Right lobe of liver (tissue), 6 donors: ENCODE data around the gene ZKSCAN3. TPM values are rescaled to one million over a fixed set of nuclear protein-coding genes. Genes with fewer than 3 reads are reported as not detected.
"Not testable (repeated sequence)": the region's sequence is repeated elsewhere in the genome, so short reads cannot be mapped to it uniquely, and the experiment has no call there.

Source experiments
- ATAC-seq, 4 donors: fragments of 200-7000 bp; cut with Tn5 transposase; one replicate each; pipeline ENCODE4 v1.9.1; 2020; ENCODE audit warnings: mild to moderate bottlenecking in 4 of 4, moderate library complexity in 4 of 4
- DNase-seq, 3 donors: peaks; one replicate each; pipeline ENCODE4 v3.0.0-alpha.2; 2020
- H3K27ac ChIP-seq, 3 donors: fragments of 200-600 bp; one replicate each; pipeline ENCODE4 v1.8.0; 2022
- H3K27me3 ChIP-seq, 2 donors: fragments of 200-600 bp; one replicate each; pipeline ENCODE4 v1.8.0; 2022
- H3K36me3 ChIP-seq, 4 donors: fragments of 200-600 bp; sonication (generic) in 1 of 4; one replicate each; pipeline versions ENCODE4 v1.5.1 to v1.8.0; 2017 to 2022; ENCODE audit warnings: control low read depth in 1 of 4
- H3K4me1 ChIP-seq, 4 donors: fragments of 200-600 bp; sonication (generic) in 1 of 4; one replicate each; pipeline versions ENCODE4 v1.5.1 to v1.8.0; 2017 to 2022; ENCODE audit warnings: control low read depth in 1 of 4
- H3K4me3 ChIP-seq, 3 donors: fragments of 200-600 bp; one replicate each; pipeline ENCODE4 v1.8.0; 2022
- H3K9me3 ChIP-seq, 4 donors: fragments of 200-600 bp; sonication (generic) in 1 of 4; one replicate each; pipeline versions ENCODE4 v1.5.1 to v1.8.0; 2017 to 2022; ENCODE audit warnings: control low read depth in 1 of 4
- POLR2A ChIP-seq: fragments of 450-650 bp; IDR thresholded peaks from one replicate; pipeline ENCODE4 v1.6.1; 2017; ENCODE audit warnings: antibody characterized with exemption, mild to moderate bottlenecking
- WGBS: methylation state at CpG from one replicate; pipeline ENCODE4 v1.1.6; 2018; ENCODE audit warnings: low coverage, low lambda C conversion rate; ENCODE audit not compliant: insufficient coverage; ENCODE audit errors: missing lambda C conversion rate; 5-methylcytosine and 5-hydroxymethylcytosine counted together
- intact Hi-C, 2 donors: fragments of 100-400 bp; cut with DNase I; formaldehyde crosslinking; loops; one replicate each; pipeline versions ENCODE4 v1.11.2 to v1.14.1; 2022
- total RNA-seq, 6 experiments: library from RNA; depleted of rRNA in 2 of 6; stranded (reverse); fragments of >200 nt in 2 of 6; fragmentation: NEBNext Ultra II Directional in 3 of 6; extraction: Animal tissue kit (Norgen Biotek cat#: 25700) in 3 of 6; gene quantifications; one replicate each; pipeline versions ENCODE4 v1.1.0 to v1.2.4, GENCODE V29; 2016 to 2023
- TF ChIP-seq, protein P1 (sequence below), 4 donors: fragments of 200-600 bp in 3 of 4; fragments of 450-650 bp in 1 of 4; IDR thresholded peaks; one replicate each; pipeline versions ENCODE4 v1.5.1 to v1.8.0; 2016 to 2022; ENCODE audit warnings: antibody characterized with exemption in 4 of 4, mild to moderate bottlenecking in 2 of 4
- donor health status: DM: no; HTN: yes; CAD: no.
- donor health status: DM: no; HTN: no; CAD: no.
- donor health status: DM: no; HTN: no; CAD: no.
- donor health status: DM: no; HTN: yes; CAD: no.
- donor health status: DM: no; HTN: yes; CAD: no.

Gene ZKSCAN3
- total RNA-seq, 6 experiments from 2014 or later: 1.3 to 3.8 (median 2.5) TPM

- Histone ChIP-seq H3K27me3 (no peaks in the 10 kb centered on the region), H3K4me3 (no peak overlapping the region), H3K4me1 (peaks cover 0 to 5% (median 0%) of the 10 kb centered on the region in 4 donors), H3K36me3 (no peaks in the 10 kb centered on the region), H3K27ac (no peak overlapping the region), H3K9me3 (no peaks in the 10 kb centered on the region)
- WGBS: 18% methylated on average over 2 of the region's 2 CpGs
- ATAC-seq (no peak), DNase-seq (no peak)
- intact Hi-C loops: no loop called here
- TF ChIP-seq, protein P1, sequence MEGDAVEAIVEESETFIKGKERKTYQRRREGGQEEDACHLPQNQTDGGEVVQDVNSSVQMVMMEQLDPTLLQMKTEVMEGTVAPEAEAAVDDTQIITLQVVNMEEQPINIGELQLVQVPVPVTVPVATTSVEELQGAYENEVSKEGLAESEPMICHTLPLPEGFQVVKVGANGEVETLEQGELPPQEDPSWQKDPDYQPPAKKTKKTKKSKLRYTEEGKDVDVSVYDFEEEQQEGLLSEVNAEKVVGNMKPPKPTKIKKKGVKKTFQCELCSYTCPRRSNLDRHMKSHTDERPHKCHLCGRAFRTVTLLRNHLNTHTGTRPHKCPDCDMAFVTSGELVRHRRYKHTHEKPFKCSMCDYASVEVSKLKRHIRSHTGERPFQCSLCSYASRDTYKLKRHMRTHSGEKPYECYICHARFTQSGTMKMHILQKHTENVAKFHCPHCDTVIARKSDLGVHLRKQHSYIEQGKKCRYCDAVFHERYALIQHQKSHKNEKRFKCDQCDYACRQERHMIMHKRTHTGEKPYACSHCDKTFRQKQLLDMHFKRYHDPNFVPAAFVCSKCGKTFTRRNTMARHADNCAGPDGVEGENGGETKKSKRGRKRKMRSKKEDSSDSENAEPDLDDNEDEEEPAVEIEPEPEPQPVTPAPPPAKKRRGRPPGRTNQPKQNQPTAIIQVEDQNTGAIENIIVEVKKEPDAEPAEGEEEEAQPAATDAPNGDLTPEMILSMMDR (IDR thresholded peaks at IDR 0.05): no peak
- TF ChIP-seq POLR2A: no peak
Measured at GRCh38 chr6:28402197-28402596, 52.5 kb downstream of the ZKSCAN3 start.

DNA sequence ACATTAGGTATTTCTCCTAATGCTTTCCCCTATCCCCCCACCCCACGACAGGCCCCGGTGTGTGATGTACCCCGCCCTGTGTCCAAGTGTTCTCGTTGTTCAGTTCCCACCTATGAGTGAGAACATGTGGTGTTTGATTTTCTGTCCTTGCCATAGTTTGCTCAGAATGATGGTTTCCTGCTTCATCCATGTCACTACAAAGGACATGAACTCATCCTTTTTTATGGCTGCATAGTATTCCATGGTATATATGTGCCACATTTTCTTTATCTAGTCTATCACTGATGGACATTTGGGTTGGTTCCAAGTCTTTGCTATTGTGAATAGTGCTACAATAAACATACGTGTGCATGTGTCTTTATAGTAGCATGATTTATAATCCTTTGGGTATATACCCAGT lies 54.2 kb downstream of the ZKSCAN3 start:
- H3K27me3 ChIP-seq, H3K9me3 ChIP-seq, intact Hi-C loops, H3K4me1 ChIP-seq, H3K27ac ChIP-seq, ATAC-seq, DNase-seq, H3K4me3 ChIP-seq, H3K36me3 ChIP-seq: not testable (repeated sequence)
- WGBS: 64% methylated on average over 1 of the region's 5 CpGs

GRCh38 chr6:28407401-28407800 lies 57.7 kb downstream of the ZKSCAN3 start:
- TF ChIP-seq, protein P1 (IDR thresholded peaks at IDR 0.05): no peak
- no peak for TF ChIP-seq POLR2A
- Histone ChIP-seq H3K36me3 (no peaks in the 10 kb centered on the region), H3K27me3 (no peaks in the 10 kb centered on the region), H3K9me3 (no peaks in the 10 kb centered on the region), H3K4me1 (no peaks in the 10 kb centered on the region), H3K4me3 (no peak overlapping the region), H3K27ac (no peak overlapping the region)
- 66% methylated on average over 2 of the region's 2 CpGs for WGBS
- ATAC-seq (no peak), DNase-seq (no peak)
- intact Hi-C loops: no loop called here

DNA sequence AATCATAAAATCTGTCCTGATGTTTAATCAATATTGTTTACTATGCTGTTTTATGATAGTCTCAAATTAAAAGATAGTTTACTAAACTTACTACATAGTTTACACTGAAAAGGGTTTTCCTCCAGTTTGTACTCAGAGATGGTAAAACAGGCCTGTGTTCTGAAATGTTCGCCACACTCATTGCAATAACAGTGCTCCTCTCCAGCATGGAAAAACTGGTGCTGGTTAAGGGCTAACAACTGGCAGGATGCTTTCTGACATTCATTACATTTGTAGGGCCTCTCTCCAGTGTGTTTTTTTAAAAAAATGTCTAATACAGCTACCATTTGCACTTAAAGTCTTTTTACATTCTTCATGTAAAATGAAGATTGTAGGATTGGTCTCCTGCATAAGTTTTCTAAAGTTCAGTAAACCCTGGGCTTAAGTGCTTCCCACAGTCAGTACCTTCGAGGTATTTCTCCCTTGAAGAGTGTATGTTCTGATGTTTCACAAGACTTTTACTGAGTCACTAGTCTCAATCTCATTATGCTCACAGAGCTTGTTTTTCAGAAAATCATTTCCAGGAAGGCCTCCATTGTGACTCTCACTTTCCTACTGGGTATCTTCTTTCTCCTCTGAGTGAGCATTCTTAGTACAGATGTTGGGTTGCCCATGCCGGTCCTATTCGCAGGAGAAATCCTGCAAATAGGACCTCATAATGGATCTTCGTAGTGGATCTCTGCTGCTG lies 58.5 kb downstream of the ZKSCAN3 start:
- Histone ChIP-seq H3K4me3 (no peak overlapping the region), H3K27me3 (no peaks in the 10 kb centered on the region), H3K36me3 (no peaks in the 10 kb centered on the region), H3K27ac (no peak overlapping the region), H3K9me3 (no peaks in the 10 kb centered on the region), H3K4me1 (no peaks in the 10 kb centered on the region)
- WGBS: 63% methylated on average over 5 of the region's 5 CpGs
- intact Hi-C loops: no loop called here
- DNase-seq (no peak), ATAC-seq (no peak)
- TF ChIP-seq POLR2A: no peak
- TF ChIP-seq, protein P1 (IDR thresholded peaks at IDR 0.05): no peak

GRCh38 chr6:28410767-28411166 lies 61.0 kb downstream of the ZKSCAN3 start:
- TF ChIP-seq POLR2A: no peak
- TF ChIP-seq, protein P1 (IDR thresholded peaks at IDR 0.05): no peak
- ATAC-seq (no peak), DNase-seq (no peak)
- H3K27ac ChIP-seq: no peak overlapping the region
- H3K9me3 ChIP-seq: no peaks in the 10 kb centered on the region
- H3K27me3 ChIP-seq: no peaks in the 10 kb centered on the region
- H3K4me3 ChIP-seq: no peak overlapping the region
- H3K4me1 ChIP-seq: no peaks in the 10 kb centered on the region
- 92% methylated on average over 2 of the region's 2 CpGs for WGBS
- intact Hi-C loops: no loop called here
- H3K36me3 ChIP-seq: no peaks in the 10 kb centered on the region
